Stimulated activated CD4-positive, alpha-beta T cell treated with anti-CD3 and anti-CD28 coated beads, Interleukin-2, amount 100 ng/mL, for 4 hours (primary cell): Measurements from ENCODE around the gene CLBA1.
"Not testable (repeated sequence)": the region's sequence is repeated elsewhere in the genome, so short reads cannot be mapped to it uniquely, and the experiment has no call there.

Experiments used
- DNase-seq: peaks from one replicate; pipeline ENCODE4 v3.0.0-alpha.2; 2020; ENCODE audit warnings: low read depth

Gene CLBA1

GRCh38 chr14:104947881-104948735, 37.5 kb upstream of the CLBA1 start:
- DNase-seq: not testable (repeated sequence)

- DNase-seq: no peak
Observed at GRCh38 chr14:104948736-104949031, 36.9 kb upstream of the CLBA1 start.

DNA sequence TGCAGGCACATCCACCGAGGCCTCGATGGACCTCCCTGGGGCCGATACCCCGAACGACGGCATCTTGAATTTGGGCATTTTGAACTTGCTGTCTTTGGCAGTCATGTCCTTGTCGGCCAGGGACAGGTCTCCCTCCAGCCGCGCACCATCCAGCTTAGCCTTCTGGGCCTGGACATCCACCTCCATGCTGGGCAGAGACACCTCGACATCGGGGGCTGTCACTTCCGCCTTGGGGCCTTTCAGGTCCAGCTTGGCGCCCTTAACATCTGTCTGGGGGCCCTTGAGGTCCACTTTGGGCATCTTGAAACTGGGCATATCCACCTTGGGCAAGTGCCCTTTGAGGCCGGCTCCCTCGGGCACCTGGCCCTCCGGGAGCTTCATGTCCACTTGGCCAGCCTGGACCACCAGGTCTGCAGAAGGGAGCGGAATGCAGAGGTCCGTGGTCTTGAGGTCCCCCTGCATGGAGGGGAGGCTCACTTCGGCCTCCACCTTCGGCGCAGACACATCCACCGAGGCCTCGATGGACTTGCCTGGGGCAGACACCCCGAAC, 36.1 kb upstream of the CLBA1 start:
- DNase-seq: not testable (repeated sequence)

DNA sequence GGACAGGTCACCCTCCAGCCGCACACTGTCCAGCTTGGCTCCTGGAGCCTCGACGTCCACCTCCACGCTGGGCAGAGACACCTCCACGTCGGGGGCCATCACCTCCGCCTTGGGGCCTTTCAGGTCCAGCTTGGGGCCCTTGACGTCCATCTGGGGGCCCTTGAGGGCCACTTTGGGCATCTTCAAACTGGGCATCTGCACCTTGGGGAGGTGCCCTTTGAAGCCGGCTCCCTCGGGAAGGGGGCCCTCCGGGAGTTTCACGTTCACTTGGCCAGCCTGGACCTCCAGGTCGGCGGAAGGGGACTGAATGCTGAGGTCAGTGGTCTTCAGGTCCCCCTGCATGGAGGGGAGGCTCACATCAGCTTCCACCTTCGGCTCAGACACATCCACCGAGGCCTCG, 35.6 kb upstream of the CLBA1 start:
- no peak for DNase-seq

- not testable (repeated sequence) for DNase-seq
Observed at GRCh38 chr14:104950701-104951100, 34.9 kb upstream of the CLBA1 start.

DNA sequence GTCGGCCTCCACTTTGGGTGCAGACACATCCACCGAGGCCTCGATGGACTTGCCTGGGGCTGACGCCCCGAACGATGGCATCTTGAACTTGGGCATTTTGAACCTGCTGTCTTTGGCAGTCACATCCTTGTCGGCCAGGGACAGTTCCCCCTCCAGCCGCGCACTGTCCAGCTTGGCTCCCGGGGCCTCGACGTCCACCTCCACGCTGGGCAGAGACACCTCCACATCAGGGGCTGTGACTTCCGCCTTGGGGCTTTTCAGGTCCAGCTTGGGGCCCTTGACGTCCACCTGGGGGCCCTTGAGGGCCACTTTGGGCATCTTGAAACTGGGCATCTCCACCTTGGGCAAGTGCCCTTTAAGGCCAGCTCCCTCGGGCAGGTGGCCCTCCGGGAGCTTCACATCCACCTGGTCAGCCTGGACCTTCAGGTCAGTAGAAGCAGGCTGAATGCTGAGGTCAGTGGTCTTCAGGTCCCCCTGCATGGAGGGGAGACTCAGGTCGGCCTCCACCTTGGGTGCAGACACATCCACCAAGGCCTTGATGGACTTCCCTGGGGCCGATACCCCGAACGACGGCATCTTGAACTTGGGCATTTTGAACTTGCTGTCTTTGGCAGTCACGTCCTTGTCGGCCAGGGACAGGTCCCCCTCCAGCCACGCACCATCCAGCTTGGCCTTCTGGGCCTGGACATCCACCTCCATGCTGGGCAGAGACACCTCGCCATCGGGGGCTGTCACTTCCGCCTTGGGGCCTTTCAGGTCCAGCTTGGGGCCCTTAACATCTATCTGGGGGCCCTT, 33.5 kb upstream of the CLBA1 start:
- DNase-seq: not testable (repeated sequence)

- no peak for DNase-seq
Observed at GRCh38 chr14:104953097-104953496, 32.5 kb upstream of the CLBA1 start.

- DNase-seq: no peak
Observed at GRCh38 chr14:104953896-104954656, 31.5 kb upstream of the CLBA1 start.

GRCh38 chr14:104954746-104955395, 30.7 kb upstream of the CLBA1 start:
- no peak for DNase-seq

DNA sequence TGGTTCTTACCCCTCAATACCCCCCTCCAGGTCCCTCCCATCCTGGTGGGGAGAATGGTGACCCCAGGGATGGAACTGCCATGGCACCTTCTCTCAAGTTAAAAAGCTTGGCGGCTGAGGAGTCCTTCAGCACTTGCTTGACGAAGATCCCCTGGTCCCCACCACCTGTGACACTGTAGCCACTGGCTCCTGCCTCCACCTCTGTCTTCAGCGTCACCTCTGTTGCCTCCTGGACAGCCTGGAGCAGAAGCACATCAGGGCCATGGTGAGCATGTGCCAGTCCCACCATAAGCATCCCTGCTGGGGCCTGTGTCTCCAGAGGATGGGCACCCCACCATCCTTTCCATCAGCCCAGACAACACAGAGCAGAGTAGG, 30.2 kb upstream of the CLBA1 start:
- DNase-seq: no peak

GRCh38 chr14:104956290-104956890, 29.2 kb upstream of the CLBA1 start:
- DNase-seq: no peak

DNA sequence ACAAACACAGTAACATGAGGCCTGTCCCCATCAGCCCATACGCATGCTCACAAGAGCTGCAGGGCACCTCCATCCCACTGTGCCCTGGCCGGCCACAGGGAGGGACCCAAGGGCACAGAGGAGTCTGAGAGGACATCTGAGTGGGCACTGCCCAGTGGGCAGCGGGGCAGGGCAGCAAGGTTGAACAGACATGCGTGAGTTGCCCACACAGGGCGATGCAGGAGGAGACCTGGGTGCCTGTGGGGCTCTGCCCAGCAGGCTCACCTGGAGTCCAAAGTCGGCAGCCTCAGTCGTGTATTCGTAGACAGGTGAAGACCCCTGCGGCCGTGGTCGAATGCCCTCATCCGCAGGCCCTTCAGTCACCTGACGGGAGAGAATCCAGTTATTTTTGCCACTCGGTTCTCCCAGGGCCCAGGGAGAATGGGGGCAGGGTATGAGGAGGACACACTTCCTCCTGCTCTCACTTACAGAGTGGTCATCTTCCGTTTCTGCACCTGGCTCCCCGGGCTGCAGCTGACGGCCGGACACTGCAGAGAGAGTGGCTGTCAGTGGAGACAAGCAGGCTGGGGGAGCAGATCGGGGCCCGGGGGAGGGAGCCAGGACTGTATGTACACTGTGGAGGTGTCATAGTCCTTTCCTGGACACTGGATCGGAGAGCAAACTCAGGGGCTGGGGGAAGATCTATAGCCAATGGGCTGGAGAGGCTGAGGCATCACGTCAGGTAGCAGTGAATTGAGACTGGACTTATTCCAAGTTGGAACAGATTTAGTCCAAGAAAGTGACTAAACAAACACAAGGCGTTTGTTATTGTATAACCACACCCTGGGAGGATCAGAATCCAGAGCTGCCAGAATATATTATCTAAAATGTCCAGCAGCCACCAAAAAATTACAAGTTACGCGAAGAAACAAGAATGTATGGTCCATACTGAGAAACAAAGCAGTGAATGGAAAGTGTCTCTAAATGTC, 28.2 kb upstream of the CLBA1 start:
- DNase-seq: no peak

DNA sequence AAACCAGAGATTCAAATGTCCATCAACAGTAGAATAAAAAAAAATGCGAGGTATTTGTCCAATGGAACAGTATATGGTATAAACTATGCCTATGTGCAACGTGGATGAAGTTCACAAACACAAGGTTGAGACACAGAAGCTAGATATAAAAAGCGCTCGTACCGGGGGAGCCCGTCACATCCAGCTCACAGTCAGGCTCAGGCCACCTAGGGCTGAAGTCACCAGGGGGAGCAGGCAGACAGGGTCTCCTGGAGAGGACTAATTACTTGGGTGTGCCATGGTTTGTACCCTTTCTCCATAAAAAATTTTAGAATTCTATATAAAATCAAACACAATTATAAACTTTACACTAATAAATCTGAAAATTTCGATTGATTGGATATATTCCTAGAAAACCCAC, 21.0 kb upstream of the CLBA1 start:
- no peak for DNase-seq

GRCh38 chr14:104965561-104966231, 19.9 kb upstream of the CLBA1 start:
- no peak for DNase-seq

- no peak for DNase-seq
Observed at GRCh38 chr14:104966261-104966865, 19.2 kb upstream of the CLBA1 start.

GRCh38 chr14:104966981-104967385, 18.6 kb upstream of the CLBA1 start:
- no peak for DNase-seq

DNA sequence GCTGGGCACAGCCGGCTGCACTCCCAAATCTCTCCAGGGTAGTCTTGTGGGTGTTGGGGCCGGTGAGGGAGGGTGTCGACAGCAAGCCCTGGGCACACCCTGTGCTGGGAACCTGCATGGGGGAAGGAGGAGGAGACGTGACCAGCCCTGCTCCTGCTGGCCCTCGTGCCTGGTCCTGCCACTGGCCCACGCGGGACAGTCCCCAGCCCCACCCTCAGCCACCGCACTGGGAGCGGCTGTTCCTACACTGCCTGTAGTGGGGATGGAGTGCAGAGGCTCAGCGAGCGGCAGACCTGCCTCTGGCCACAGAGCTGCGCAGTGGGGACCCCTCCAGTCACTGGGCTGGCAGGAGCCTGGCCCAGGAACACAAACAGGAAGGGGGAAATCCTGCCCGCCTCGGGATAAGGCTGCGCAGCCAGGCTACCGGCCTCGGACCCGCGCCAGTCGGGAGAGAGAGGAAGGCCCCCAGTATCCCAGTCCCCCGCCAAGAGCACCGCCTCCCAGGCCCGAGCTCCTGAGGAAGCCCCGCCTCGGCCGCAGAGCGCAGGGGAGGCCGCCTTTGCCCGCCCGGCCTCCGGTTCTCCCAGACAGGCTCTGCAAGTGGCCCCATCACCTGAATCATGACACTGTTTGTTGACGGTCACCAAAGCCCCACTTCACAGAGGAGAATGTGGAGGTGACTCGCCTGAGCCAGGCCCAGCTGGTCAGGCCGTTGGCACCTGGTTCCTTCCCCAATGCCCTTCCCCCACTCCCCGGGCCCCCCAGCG, 18.0 kb upstream of the CLBA1 start:
- no peak for DNase-seq

DNA sequence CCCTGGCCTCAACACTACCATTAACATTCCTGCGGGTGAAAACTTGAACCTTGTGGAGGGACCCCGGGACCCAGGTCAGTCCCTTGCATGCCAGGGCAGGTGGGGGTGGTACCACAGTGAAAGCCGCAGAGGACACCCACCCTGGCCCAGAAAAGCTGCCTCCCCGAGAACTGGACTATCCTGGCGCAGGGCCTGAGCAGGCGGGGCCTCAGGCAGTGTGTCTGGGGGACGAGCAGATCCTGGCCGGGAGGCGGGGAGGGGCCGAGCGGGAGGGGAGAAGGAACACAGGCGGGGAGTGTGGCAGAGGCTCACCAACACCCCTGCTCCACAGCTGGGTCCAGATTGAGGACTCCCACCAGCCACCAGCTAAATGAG, 17.4 kb upstream of the CLBA1 start:
- DNase-seq: no peak
